Neural progenitor cell (in vitro differentiated cells): ENCODE data around the gene ZNF518B. TPM values are rescaled to one million over a fixed set of nuclear protein-coding genes. Genes with fewer than 3 reads are reported as not detected.

Experiments
- DNase-seq: peaks from one replicate; pipeline ENCODE4 v3.0.0-alpha.2; 2016; ENCODE audit warnings: low spot score
- H2AFZ ChIP-seq: fragments of 200-600 bp; sonication (generic); replicated peaks from 2 replicates; pipeline ENCODE4 v1.6.1; 2016; ENCODE audit warnings: antibody characterized with exemption
- H3F3A ChIP-seq: fragments of 200-600 bp; sonication (generic); 2 replicates; pipeline ENCODE4 v1.6.1; 2016; ENCODE audit warnings: antibody characterized with exemption, low read depth
- H3K27ac ChIP-seq: fragments of 200-600 bp; sonication (generic); 2 replicates; pipeline ENCODE4 v1.5.1; 2016; ENCODE audit warnings: mild to moderate bottlenecking
- H3K27me3 ChIP-seq: fragments of 200-600 bp; sonication (generic); 2 replicates; pipeline ENCODE4 v1.6.1; 2016; ENCODE audit warnings: mild to moderate bottlenecking, moderate library complexity
- H3K36me3 ChIP-seq: fragments of 200-600 bp; sonication (generic); 2 replicates; pipeline ENCODE4 v1.5.1; 2016
- H3K4me1 ChIP-seq: fragments of 200-600 bp; sonication (generic); 2 replicates; pipeline ENCODE4 v1.6.1; 2016; ENCODE audit warnings: mixed run types
- H3K4me2 ChIP-seq: fragments of 200-600 bp; sonication (generic); 2 replicates; pipeline ENCODE4 v1.6.1; 2016
- H3K4me3 ChIP-seq: fragments of 200-600 bp; sonication (generic); 2 replicates; pipeline ENCODE4 v1.5.1; 2016
- H3K79me2 ChIP-seq: fragments of 200-600 bp; sonication (generic); 2 replicates; pipeline ENCODE4 v1.6.1; 2016; ENCODE audit warnings: low read depth
- H3K9ac ChIP-seq: fragments of 200-600 bp; sonication (generic); 2 replicates; pipeline ENCODE4 v1.6.1; 2016
- H3K9me3 ChIP-seq: fragments of 200-600 bp; sonication (generic); 2 replicates; pipeline ENCODE4 v1.5.1; 2016; ENCODE audit warnings: low read depth
- H4K20me1 ChIP-seq: fragments of 200-600 bp; sonication (generic); 2 replicates; pipeline ENCODE4 v1.6.1; 2016; ENCODE audit warnings: low read depth
- H3K27ac Mint-ChIP-seq: 3 replicates; pipeline ENCODE4 v1.8.0; 2021; ENCODE audit warnings: mixed read lengths
- H3K27me3 Mint-ChIP-seq: 2 replicates; pipeline ENCODE4 v1.8.0; 2022; ENCODE audit warnings: low read depth, mild to moderate bottlenecking, inconsistent platforms, moderate library complexity, mixed read lengths; ENCODE audit not compliant: insufficient read depth
- H3K36me3 Mint-ChIP-seq: 3 replicates; pipeline ENCODE4 v1.8.0; 2021; ENCODE audit warnings: mixed read lengths
- H3K4me1 Mint-ChIP-seq: 3 replicates; pipeline ENCODE4 v1.8.0; 2021; ENCODE audit warnings: mixed read lengths
- H3K4me3 Mint-ChIP-seq: 3 replicates; pipeline ENCODE4 v1.8.0; 2021; ENCODE audit warnings: mild to moderate bottlenecking, moderate library complexity, mixed read lengths
- H3K9me3 Mint-ChIP-seq: 3 replicates; pipeline ENCODE4 v1.8.0; 2020; ENCODE audit warnings: mixed read lengths
- EZH2 ChIP-seq: fragments of 200-600 bp; sonication (generic); IDR thresholded peaks from 2 replicates; pipeline ENCODE4 v1.6.1; 2017; ENCODE audit warnings: antibody characterized with exemption, mild to moderate bottlenecking, moderate library complexity
- EZH2phosphoT487 ChIP-seq: fragments of 200-600 bp; sonication (generic); IDR thresholded peaks from 2 replicates; pipeline ENCODE4 v1.6.1; 2017; ENCODE audit warnings: antibody characterized with exemption
- total RNA-seq: library from RNA; depleted of rRNA; stranded (reverse); fragments of >200 nt; gene quantifications from 2 replicates; pipeline ENCODE4 v1.2.3, GENCODE V29; 2015; ENCODE audit warnings: low replicate concordance
- TF ChIP-seq, protein P1 (sequence below): fragments of 200-600 bp; sonication (generic); IDR thresholded peaks from 2 replicates; pipeline ENCODE4 v1.5.1; 2017; ENCODE audit warnings: antibody characterized with exemption, mild to moderate bottlenecking

Gene ZNF518B
- total RNA-seq, 1 donor from 2014 or later: 158 TPM

DNA sequence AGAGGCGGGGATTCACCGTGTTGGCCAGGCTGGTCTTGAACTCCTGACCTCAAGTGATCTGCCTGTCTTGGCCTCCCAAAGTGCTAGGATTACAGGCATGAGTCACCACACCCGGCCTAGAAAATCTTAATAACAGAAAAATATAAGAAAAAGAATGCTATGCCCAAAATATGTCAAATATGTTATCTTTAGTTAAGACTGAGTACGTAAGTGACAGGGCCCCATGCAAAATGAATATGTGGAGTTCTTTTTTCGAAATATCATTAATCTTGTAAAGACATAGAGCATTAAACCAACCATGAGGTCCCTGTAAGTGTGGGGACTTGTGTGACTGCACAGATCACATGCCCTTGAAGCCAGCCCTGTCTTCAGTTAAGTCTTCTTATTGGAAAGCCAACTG, 8.9 kb upstream of the ZNF518B start:
- TF ChIP-seq EZH2 (no peak), EZH2phosphoT487 (no peak)
- TF ChIP-seq, protein P1, sequence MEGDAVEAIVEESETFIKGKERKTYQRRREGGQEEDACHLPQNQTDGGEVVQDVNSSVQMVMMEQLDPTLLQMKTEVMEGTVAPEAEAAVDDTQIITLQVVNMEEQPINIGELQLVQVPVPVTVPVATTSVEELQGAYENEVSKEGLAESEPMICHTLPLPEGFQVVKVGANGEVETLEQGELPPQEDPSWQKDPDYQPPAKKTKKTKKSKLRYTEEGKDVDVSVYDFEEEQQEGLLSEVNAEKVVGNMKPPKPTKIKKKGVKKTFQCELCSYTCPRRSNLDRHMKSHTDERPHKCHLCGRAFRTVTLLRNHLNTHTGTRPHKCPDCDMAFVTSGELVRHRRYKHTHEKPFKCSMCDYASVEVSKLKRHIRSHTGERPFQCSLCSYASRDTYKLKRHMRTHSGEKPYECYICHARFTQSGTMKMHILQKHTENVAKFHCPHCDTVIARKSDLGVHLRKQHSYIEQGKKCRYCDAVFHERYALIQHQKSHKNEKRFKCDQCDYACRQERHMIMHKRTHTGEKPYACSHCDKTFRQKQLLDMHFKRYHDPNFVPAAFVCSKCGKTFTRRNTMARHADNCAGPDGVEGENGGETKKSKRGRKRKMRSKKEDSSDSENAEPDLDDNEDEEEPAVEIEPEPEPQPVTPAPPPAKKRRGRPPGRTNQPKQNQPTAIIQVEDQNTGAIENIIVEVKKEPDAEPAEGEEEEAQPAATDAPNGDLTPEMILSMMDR: no peak
- H3F3A ChIP-seq: peaks cover under 1% of the 10 kb centered on the region
- Mint-ChIP-seq H3K4me1 (peaks cover 2% of the 10 kb centered on the region), H3K4me3 (no peak overlapping the region), H3K27me3 (peaks cover 4% of the 10 kb centered on the region), H3K9me3 (peaks cover 12% of the 10 kb centered on the region), H3K27ac (no peak overlapping the region), H3K36me3 (no peaks in the 10 kb centered on the region)
- H3K4me3 ChIP-seq: no peak overlapping the region
- H3K4me1 ChIP-seq: no peaks in the 10 kb centered on the region
- no peaks in the 10 kb centered on the region for H3K79me2 ChIP-seq
- H3K9ac ChIP-seq: no peak overlapping the region
- no peaks in the 10 kb centered on the region for H3K9me3 ChIP-seq
- no peaks in the 10 kb centered on the region for H3K36me3 ChIP-seq
- DNase-seq: no peak
- no peak overlapping the region for H2AFZ ChIP-seq
- H3K27ac ChIP-seq: no peak overlapping the region
- H3K4me2 ChIP-seq: no peak overlapping the region
- no peaks in the 10 kb centered on the region for H4K20me1 ChIP-seq
- H3K27me3 ChIP-seq: peaks cover 38% of the 10 kb centered on the region

DNA sequence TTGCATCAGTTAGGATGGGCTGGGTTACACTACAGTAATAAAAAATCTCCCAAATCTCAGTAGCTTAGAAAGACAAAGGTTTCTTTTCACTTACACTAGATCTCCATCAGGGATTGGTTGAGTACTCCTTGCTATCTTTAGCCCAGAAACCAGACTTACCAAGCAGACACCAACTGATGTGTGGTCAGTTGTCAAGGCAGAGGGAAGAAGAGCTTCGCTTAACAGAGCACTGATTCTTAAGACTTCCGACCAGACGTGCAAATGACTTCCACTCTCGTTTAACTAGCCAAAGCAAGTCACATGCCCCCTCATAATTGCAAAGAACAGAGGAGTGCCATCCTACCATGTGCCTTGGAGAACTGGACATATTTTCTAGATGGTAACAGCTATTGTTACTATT, 5.7 kb upstream of the ZNF518B start:
- Histone ChIP-seq H3K27ac (no peak overlapping the region), H2AFZ (no peak overlapping the region), H3F3A (peaks cover 10% of the 10 kb centered on the region), H3K9ac (no peak overlapping the region), H3K4me3 (no peak overlapping the region), H3K4me1 (no peaks in the 10 kb centered on the region), H3K79me2 (no peaks in the 10 kb centered on the region), H3K4me2 (no peak overlapping the region), H3K9me3 (no peaks in the 10 kb centered on the region), H4K20me1 (no peaks in the 10 kb centered on the region), H3K36me3 (no peaks in the 10 kb centered on the region), H3K27me3 (peaks cover 71% of the 10 kb centered on the region)
- Mint-ChIP-seq H3K27ac (no peak overlapping the region), H3K9me3 (peaks cover 27% of the 10 kb centered on the region), H3K4me3 (no peak overlapping the region), H3K36me3 (no peaks in the 10 kb centered on the region), H3K27me3 (peaks cover 7% of the 10 kb centered on the region), H3K4me1 (peaks cover 2% of the 10 kb centered on the region)
- no peak for DNase-seq
- no peak for TF ChIP-seq EZH2
- TF ChIP-seq EZH2phosphoT487: no peak
- TF ChIP-seq, protein P1: no peak

DNA sequence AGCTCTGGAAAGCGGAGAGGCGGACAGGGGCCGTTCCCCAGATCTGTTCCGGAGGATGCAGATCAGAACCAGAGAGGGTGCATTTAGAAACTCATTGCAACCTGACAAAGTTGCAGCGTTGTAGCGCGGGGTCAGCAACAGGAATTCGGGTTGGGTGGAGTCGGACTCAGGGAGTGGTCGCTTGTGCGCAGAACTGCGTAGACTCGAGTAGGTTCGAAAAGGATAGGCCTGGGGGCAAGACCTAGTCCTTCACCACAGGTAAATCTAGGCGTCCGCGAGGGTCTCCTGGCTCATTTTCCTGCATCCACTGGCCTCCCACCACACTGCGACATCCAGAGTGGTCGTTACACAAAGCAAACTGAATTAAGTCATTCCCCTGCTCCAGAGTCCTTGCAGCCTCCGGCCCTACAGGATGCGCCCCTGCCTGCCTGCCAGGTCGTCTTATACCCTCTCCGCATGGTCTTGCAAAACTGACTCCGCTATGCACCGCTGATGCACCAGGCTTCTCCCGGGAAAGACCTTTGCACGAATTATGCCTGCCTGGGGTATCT, 4.7 kb upstream of the ZNF518B start:
- peaks cover 31% of the 10 kb centered on the region for H3K9me3 Mint-ChIP-seq
- H3K4me1 Mint-ChIP-seq: peaks cover 2% of the 10 kb centered on the region
- Histone ChIP-seq H3K9ac (no peak overlapping the region), H3K79me2 (no peaks in the 10 kb centered on the region), H3K36me3 (no peaks in the 10 kb centered on the region), H3K4me3 (peak overlapping the region; percentile 55), H2AFZ (peak overlapping the region; percentile 98), H3K27ac (no peak overlapping the region), H3K4me1 (no peaks in the 10 kb centered on the region), H3K4me2 (peak overlapping the region; percentile 80), H4K20me1 (no peaks in the 10 kb centered on the region), H3K27me3 (peaks cover 77% of the 10 kb centered on the region), H3K9me3 (no peaks in the 10 kb centered on the region), H3F3A (peaks cover 16% of the 10 kb centered on the region)
- H3K27ac Mint-ChIP-seq: no peak overlapping the region
- H3K4me3 Mint-ChIP-seq: peak overlapping the region; percentile 85
- TF ChIP-seq EZH2phosphoT487 (no peak), EZH2 (no peak)
- TF ChIP-seq, protein P1: no peak
- peaks cover 12% of the 10 kb centered on the region for H3K27me3 Mint-ChIP-seq
- H3K36me3 Mint-ChIP-seq: no peaks in the 10 kb centered on the region
- DNase-seq: no peak
